WTC11 (cell line): ENCODE data around the gene APOL3. TPM values are rescaled to one million over a fixed set of nuclear protein-coding genes. Genes with fewer than 3 reads are reported as not detected.
A peak's percentile ranks its signal among the peaks of the same experiment; 100 is the strongest.
"Not testable (repeated sequence)": the region's sequence is repeated elsewhere in the genome, so short reads cannot be mapped to it uniquely, and the experiment has no call there.

Experiments used
- ATAC-seq: fragments of 200-7000 bp; cut with Tn5 transposase; 2 replicates; pipeline ENCODE4 v1.10.0; 2021; ENCODE audit warnings: mild to moderate bottlenecking, moderate library complexity
- Bru-seq: library from RNA; stranded (reverse); fragments of 400-500 nt; gene quantifications from one replicate; lab custom pipeline; 2021; lab: Mats Ljungman, UMichigan
- CTCF ChIA-PET: fragments of 300-600 bp; sonication (Branson Sonifier 250); formaldehyde crosslinking; loops from one replicate; lab custom pipeline; 2021; ENCODE audit warnings: antibody characterized with exemption; lab: Charles Lee
- POLR2A ChIA-PET: fragments of 350-600 bp; sonication (Branson Sonifier 250); formaldehyde crosslinking; loops from one replicate; lab custom pipeline; 2021; ENCODE audit warnings: antibody characterized with exemption; lab: Charles Lee
- DNase-seq: peaks from one replicate; pipeline ENCODE4 v3.0.0; 2021; ENCODE audit warnings: low spot score
- H3K27ac Mint-ChIP-seq: 2 replicates; pipeline ENCODE4 v1.8.0; 2021; ENCODE audit warnings: mixed read lengths
- H3K27me3 Mint-ChIP-seq: 2 replicates; pipeline ENCODE4 v1.8.0; 2021; ENCODE audit warnings: low read depth, mild to moderate bottlenecking, moderate library complexity, mixed read lengths
- H3K36me3 Mint-ChIP-seq: 2 replicates; pipeline ENCODE4 v1.8.0; 2021; ENCODE audit warnings: mixed read lengths
- H3K4me1 Mint-ChIP-seq: 2 replicates; pipeline ENCODE4 v1.8.0; 2022; ENCODE audit warnings: mixed read lengths
- H3K4me3 Mint-ChIP-seq: 2 replicates; pipeline ENCODE4 v1.8.0; 2021; ENCODE audit warnings: mild to moderate bottlenecking, moderate library complexity, mixed read lengths
- H3K9me3 Mint-ChIP-seq: 2 replicates; pipeline ENCODE4 v1.8.0; 2021; ENCODE audit warnings: mixed read lengths
- CREB1 ChIP-seq: sonication (generic); formaldehyde crosslinking; IDR thresholded peaks from 2 replicates; pipeline ENCODE4 v1.8.0; 2023; ENCODE audit warnings: mild to moderate bottlenecking, missing genetic modification reagents
- FOXK1 ChIP-seq: sonication (generic); formaldehyde crosslinking; IDR thresholded peaks from 2 replicates; pipeline ENCODE4 v1.8.0; 2022; ENCODE audit warnings: mild to moderate bottlenecking, moderate library complexity, missing genetic modification reagents
- HMGA2 ChIP-seq: fragments of 250-450 bp; sonication (Bioruptor Pico); IDR thresholded peaks from 2 replicates; pipeline ENCODE4 v1.4.0; 2021; ENCODE audit warnings: mild to moderate bottlenecking, moderate library complexity
- PRDM15 ChIP-seq: sonication (generic); formaldehyde crosslinking; IDR thresholded peaks from 2 replicates; pipeline ENCODE4 v1.8.0; 2022; ENCODE audit warnings: missing genetic modification reagents
- PRRX2 ChIP-seq: fragments of 250-450 bp; sonication (Bioruptor Pico); IDR thresholded peaks from 2 replicates; pipeline ENCODE4 v1.8.0; 2021; ENCODE audit warnings: mild to moderate bottlenecking
- SOX15 ChIP-seq: fragments of 250-450 bp; sonication (Bioruptor Pico); IDR thresholded peaks from 2 replicates; pipeline ENCODE4 v1.9.0; 2021; ENCODE audit warnings: mild to moderate bottlenecking
- STAT6 ChIP-seq: sonication (generic); formaldehyde crosslinking; conservative IDR thresholded peaks from 2 replicates; pipeline ENCODE4 v1.8.1; 2023; ENCODE audit warnings: mild to moderate bottlenecking, low read depth, missing genetic modification reagents, moderate library complexity
- USF2 ChIP-seq: sonication (generic); formaldehyde crosslinking; IDR thresholded peaks from 2 replicates; pipeline ENCODE4 v1.8.1; 2023; ENCODE audit warnings: mild to moderate bottlenecking, missing genetic modification reagents, moderate library complexity
- ZBTB21 ChIP-seq: sonication (generic); formaldehyde crosslinking; IDR thresholded peaks from 2 replicates; pipeline ENCODE4 v1.8.1; 2023; ENCODE audit warnings: mild to moderate bottlenecking, missing genetic modification reagents, borderline replicate concordance
- ZNF138 ChIP-seq: sonication (generic); formaldehyde crosslinking; conservative IDR thresholded peaks from 2 replicates; pipeline ENCODE4 v1.8.1; 2022; ENCODE audit warnings: mild to moderate bottlenecking, moderate library complexity, missing genetic modification reagents
- ZNF219 ChIP-seq: sonication (generic); formaldehyde crosslinking; IDR thresholded peaks from 2 replicates; pipeline ENCODE4 v1.8.0; 2023; ENCODE audit warnings: missing genetic modification reagents, mild to moderate bottlenecking, borderline replicate concordance
- ZNF263 ChIP-seq: sonication (generic); formaldehyde crosslinking; IDR thresholded peaks from 2 replicates; pipeline ENCODE4 v1.8.1; 2022; ENCODE audit warnings: low read depth, mild to moderate bottlenecking, moderate library complexity, missing genetic modification reagents
- ZNF512 ChIP-seq: sonication (generic); formaldehyde crosslinking; IDR thresholded peaks from 2 replicates; pipeline ENCODE4 v1.8.1; 2022; ENCODE audit warnings: missing genetic modification reagents, borderline replicate concordance
- long read RNA-seq, 3 experiments: library from RNA in 1 of 3; library from capped mRNA in 1 of 3; library from polyadenylated mRNA in 1 of 3; unstranded in 2 of 3; stranded (forward) in 1 of 3; transcript quantifications; one replicate each; pipeline ENCODE4 v2.0.0, GENCODE V29; 2021
- total RNA-seq: library from RNA; stranded (reverse); gene quantifications from 3 replicates; pipeline ENCODE4 v1.2.3, GENCODE V29; 2021

The APOL3 gene
- total RNA-seq (0.26 to 0.60 TPM (median 0.32 TPM) in 3 replicates), Bru-seq, nascent RNA (percentile 5 among the genes with signal in this experiment)
- long read RNA-seq, experiment 1, result 0 reads
- long read RNA-seq, experiment 2, result 0 reads
- long read RNA-seq, experiment 3, result 0 reads

GRCh38 chr22:36160499-36160942 is at the start of gene APOL3:
TSS of gene APOL3 (minus strand) at chr22:36160755. CDS start at chr22:36149055, 11,700 bp downstream.
- Mint-ChIP-seq H3K36me3 (no peaks in the 10 kb centered on the region), H3K9me3 (peaks cover 7% of the 10 kb centered on the region)
- POLR2A ChIA-PET, result no interaction called here
- DNase-seq, result no peak
- ATAC-seq, result no peak
- TF ChIP-seq ZNF138 (CRISPR knock-in tag) (no peak), ZNF512 (CRISPR knock-in tag) (no peak)
- TF ChIP-seq, all 79 proteins: peak for 0
- no peak within 1 kb of the TSS for H3K4me3 Mint-ChIP-seq
- CTCF ChIA-PET, result interaction anchor here (1.4 kb wide), 1 partner anchor 141 kb away, joined by 3 read pairs; no protein-coding TSS in a partner anchor
- peaks cover 29% of the 10 kb centered on the region for H3K4me1 Mint-ChIP-seq
- no peaks in the 10 kb centered on the region for H3K27me3 Mint-ChIP-seq
- H3K27ac Mint-ChIP-seq, result no peak within 1 kb of the TSS

GRCh38 chr22:36210224-36210623 is 49.7 kb upstream of the APOL3 start:
- TF ChIP-seq PRRX2 (CRISPR knock-in tag) (no peak), USF2 (CRISPR knock-in tag) (no peak), STAT6 (no peak)
- no peaks in the 10 kb centered on the region for H3K4me1 Mint-ChIP-seq
- POLR2A ChIA-PET, result no interaction called here
- H3K27ac Mint-ChIP-seq, result no peak overlapping the region
- ATAC-seq (no peak), DNase-seq (no peak)
- peaks cover 18% of the 10 kb centered on the region for H3K27me3 Mint-ChIP-seq
- H3K4me3 Mint-ChIP-seq, result no peak overlapping the region
- peaks cover 19% of the 10 kb centered on the region for H3K36me3 Mint-ChIP-seq
- CTCF ChIA-PET, result interaction anchor here (1.4 kb wide), 1 partner anchor 30 kb away, joined by 5 read pairs; no protein-coding TSS in a partner anchor
- H3K9me3 Mint-ChIP-seq, result peaks cover 39% of the 10 kb centered on the region

GRCh38 chr22:36209488-36209908 is 48.9 kb upstream of the APOL3 start:
- peaks cover 19% of the 10 kb centered on the region for H3K36me3 Mint-ChIP-seq
- H3K4me1 Mint-ChIP-seq, ATAC-seq, DNase-seq, CTCF ChIA-PET, H3K4me3 Mint-ChIP-seq, H3K27ac Mint-ChIP-seq, POLR2A ChIA-PET: not testable (repeated sequence)
- H3K9me3 Mint-ChIP-seq, result peaks cover 39% of the 10 kb centered on the region
- H3K27me3 Mint-ChIP-seq, result peaks cover 18% of the 10 kb centered on the region

- CTCF ChIA-PET, result interaction anchor here (2.6 kb wide), 1 partner anchor 69 kb away, joined by 7 read pairs; no protein-coding TSS in a partner anchor
- peaks cover 18% of the 10 kb centered on the region for H3K27me3 Mint-ChIP-seq
- TF ChIP-seq ZBTB21 (CRISPR knock-in tag) (no peak), PRDM15 (no peak), FOXK1 (no peak), HMGA2 (no peak), ZNF512 (CRISPR knock-in tag) (no peak), CREB1 (CRISPR knock-in tag) (no peak), ZNF263 (CRISPR knock-in tag) (no peak), SOX15 (CRISPR knock-in tag) (no peak), ZNF219 (CRISPR knock-in tag) (no peak)
Observed at GRCh38 chr22:36208914-36209313, 48.4 kb upstream of the APOL3 start.

More at GRCh38 chr22:36208914-36209313, 48.4 kb upstream of the APOL3 start:
- Mint-ChIP-seq H3K27ac (no peak overlapping the region), H3K4me3 (no peak overlapping the region), H3K36me3 (peaks cover 19% of the 10 kb centered on the region), H3K9me3 (peaks cover 39% of the 10 kb centered on the region), H3K4me1 (peaks cover 11% of the 10 kb centered on the region)
- POLR2A ChIA-PET, result no interaction called here
- ATAC-seq (no peak), DNase-seq (no peak)
